ENCODE data around the gene NECTIN1. TPM values are rescaled to one million over a fixed set of nuclear protein-coding genes. Genes with fewer than 3 reads are reported as not detected.

The NECTIN1 gene
- total RNA-seq, 1 donor from 2014 or later: 19.5 TPM

- no peak overlapping the region for H3K4me3 Mint-ChIP-seq
- H3K9me3 Mint-ChIP-seq: no peaks in the 10 kb centered on the region
- no peak overlapping the region for H3K9ac ChIP-seq
- no peak overlapping the region for H3K4me3 ChIP-seq
- peaks cover 27% of the 10 kb centered on the region for H4K20me1 ChIP-seq (ENCODE audit: low read depth)
- TF ChIP-seq EZH2 (IDR thresholded peaks at IDR 0.05) (no peak), EZH2phosphoT487 (IDR thresholded peaks at IDR 0.05) (no peak)
- TF ChIP-seq, protein P1, sequence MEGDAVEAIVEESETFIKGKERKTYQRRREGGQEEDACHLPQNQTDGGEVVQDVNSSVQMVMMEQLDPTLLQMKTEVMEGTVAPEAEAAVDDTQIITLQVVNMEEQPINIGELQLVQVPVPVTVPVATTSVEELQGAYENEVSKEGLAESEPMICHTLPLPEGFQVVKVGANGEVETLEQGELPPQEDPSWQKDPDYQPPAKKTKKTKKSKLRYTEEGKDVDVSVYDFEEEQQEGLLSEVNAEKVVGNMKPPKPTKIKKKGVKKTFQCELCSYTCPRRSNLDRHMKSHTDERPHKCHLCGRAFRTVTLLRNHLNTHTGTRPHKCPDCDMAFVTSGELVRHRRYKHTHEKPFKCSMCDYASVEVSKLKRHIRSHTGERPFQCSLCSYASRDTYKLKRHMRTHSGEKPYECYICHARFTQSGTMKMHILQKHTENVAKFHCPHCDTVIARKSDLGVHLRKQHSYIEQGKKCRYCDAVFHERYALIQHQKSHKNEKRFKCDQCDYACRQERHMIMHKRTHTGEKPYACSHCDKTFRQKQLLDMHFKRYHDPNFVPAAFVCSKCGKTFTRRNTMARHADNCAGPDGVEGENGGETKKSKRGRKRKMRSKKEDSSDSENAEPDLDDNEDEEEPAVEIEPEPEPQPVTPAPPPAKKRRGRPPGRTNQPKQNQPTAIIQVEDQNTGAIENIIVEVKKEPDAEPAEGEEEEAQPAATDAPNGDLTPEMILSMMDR (IDR thresholded peaks at IDR 0.05): no peak
- H3K36me3 Mint-ChIP-seq: peaks cover 12% of the 10 kb centered on the region
- H3K9me3 ChIP-seq (ENCODE audit: low read depth): no peaks in the 10 kb centered on the region
- H3K4me1 ChIP-seq: no peaks in the 10 kb centered on the region
- no peak overlapping the region for H3K4me2 ChIP-seq
- no peak for DNase-seq (ENCODE audit: low spot score)
- H2AFZ ChIP-seq (replicated peaks): no peak overlapping the region
- no peaks in the 10 kb centered on the region for H3K79me2 ChIP-seq (ENCODE audit: low read depth)
- H3K27me3 ChIP-seq: no peaks in the 10 kb centered on the region
- H3K27ac ChIP-seq: no peak overlapping the region
- peaks cover 3% of the 10 kb centered on the region for H3F3A ChIP-seq (ENCODE audit: low read depth)
- no peak overlapping the region for H3K27ac Mint-ChIP-seq
- peaks cover 11% of the 10 kb centered on the region for H3K27me3 Mint-ChIP-seq (ENCODE audit: insufficient read depth, low read depth)
- H3K4me1 Mint-ChIP-seq: peaks cover 23% of the 10 kb centered on the region
- H3K36me3 ChIP-seq: no peaks in the 10 kb centered on the region
Observed at GRCh38 chr11:119669487-119669886, 59.5 kb downstream of the NECTIN1 start.

DNA sequence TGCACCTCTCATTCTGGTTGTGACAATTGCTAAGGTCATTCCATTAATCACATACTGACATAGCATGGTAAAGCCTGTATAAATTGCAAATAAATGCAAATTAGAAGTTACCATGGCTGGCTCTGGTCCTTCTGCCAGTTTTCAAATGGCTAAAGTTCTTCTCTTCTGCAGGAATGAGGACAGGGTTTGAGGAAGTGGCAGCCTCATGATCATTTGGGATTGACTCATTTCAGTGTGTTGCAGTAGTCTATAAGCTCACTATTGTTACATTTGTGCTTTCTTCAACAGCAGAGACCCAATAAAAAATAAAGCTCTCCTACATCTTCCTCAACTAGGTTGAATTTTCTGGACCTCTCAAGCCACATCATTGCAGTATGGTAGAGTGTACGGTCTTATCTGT lies 60.3 kb downstream of the NECTIN1 start:
- peaks cover 34% of the 10 kb centered on the region for H4K20me1 ChIP-seq (ENCODE audit: low read depth)
- H3K4me2 ChIP-seq: no peak overlapping the region
- H3K36me3 ChIP-seq: no peaks in the 10 kb centered on the region
- Mint-ChIP-seq H3K36me3 (peaks cover 10% of the 10 kb centered on the region), H3K9me3 (no peaks in the 10 kb centered on the region), H3K27ac (no peak overlapping the region), H3K4me3 (no peak overlapping the region), H3K4me1 (peaks cover 30% of the 10 kb centered on the region), H3K27me3 (ENCODE audit: insufficient read depth, low read depth) (peaks cover 11% of the 10 kb centered on the region)
- DNase-seq (ENCODE audit: low spot score): no peak
- H3K9ac ChIP-seq: no peak overlapping the region
- H3F3A ChIP-seq (ENCODE audit: low read depth): peaks cover 3% of the 10 kb centered on the region
- TF ChIP-seq EZH2 (IDR thresholded peaks at IDR 0.05) (no peak), EZH2phosphoT487 (IDR thresholded peaks at IDR 0.05) (no peak)
- TF ChIP-seq, protein P1 (IDR thresholded peaks at IDR 0.05): no peak
- H3K9me3 ChIP-seq (ENCODE audit: low read depth): no peaks in the 10 kb centered on the region
- no peaks in the 10 kb centered on the region for H3K27me3 ChIP-seq
- peaks cover 7% of the 10 kb centered on the region for H3K4me1 ChIP-seq
- no peak overlapping the region for H3K27ac ChIP-seq
- no peak overlapping the region for H2AFZ ChIP-seq (replicated peaks)
- H3K79me2 ChIP-seq (ENCODE audit: low read depth): no peaks in the 10 kb centered on the region
- H3K4me3 ChIP-seq: no peak overlapping the region

DNA sequence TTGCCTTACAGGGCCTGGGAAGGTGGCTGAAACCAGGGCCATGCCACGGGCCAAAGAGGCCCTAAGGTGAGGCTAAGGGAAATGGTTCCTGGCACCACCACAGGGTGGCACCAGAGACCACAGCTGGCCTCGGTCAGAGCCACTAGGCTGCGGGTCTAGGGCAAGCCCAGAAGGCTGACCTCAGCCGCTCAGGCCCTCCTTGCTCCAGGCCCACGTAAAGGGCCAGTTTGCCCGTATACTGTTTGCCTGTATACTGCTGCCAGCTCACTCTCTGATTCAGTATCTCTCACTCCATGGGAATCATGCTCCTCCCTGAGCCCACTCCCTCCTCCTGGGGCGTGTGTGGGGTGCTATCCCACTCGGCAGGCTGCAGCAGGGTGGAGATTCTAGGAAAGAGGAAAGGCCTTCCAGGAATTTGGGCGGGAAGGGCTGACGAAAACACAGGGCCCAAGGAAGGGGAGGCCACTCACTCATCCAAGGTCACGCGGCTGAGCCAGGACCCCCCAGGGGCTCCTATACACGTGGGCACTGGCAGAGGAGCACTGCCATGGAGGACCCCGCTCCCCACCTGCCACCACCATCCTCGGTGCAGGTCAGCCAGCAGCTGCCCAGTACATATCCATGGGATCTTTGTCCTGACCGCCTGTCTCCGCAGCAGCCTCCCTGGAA lies 62.4 kb downstream of the NECTIN1 start:
- H2AFZ ChIP-seq (replicated peaks): no peak overlapping the region
- no peak overlapping the region for H3K27ac ChIP-seq
- peaks cover 10% of the 10 kb centered on the region for H3K4me1 ChIP-seq
- H3K4me2 ChIP-seq: no peak overlapping the region
- no peaks in the 10 kb centered on the region for H3K27me3 ChIP-seq
- Mint-ChIP-seq H3K9me3 (no peaks in the 10 kb centered on the region), H3K36me3 (peaks cover 10% of the 10 kb centered on the region), H3K4me3 (no peak overlapping the region), H3K27ac (no peak overlapping the region), H3K4me1 (peaks cover 38% of the 10 kb centered on the region), H3K27me3 (ENCODE audit: insufficient read depth, low read depth) (peaks cover 8% of the 10 kb centered on the region)
- no peaks in the 10 kb centered on the region for H3K36me3 ChIP-seq
- peaks cover 3% of the 10 kb centered on the region for H3F3A ChIP-seq (ENCODE audit: low read depth)
- no peak overlapping the region for H3K4me3 ChIP-seq
- no peaks in the 10 kb centered on the region for H3K9me3 ChIP-seq (ENCODE audit: low read depth)
- peaks cover 40% of the 10 kb centered on the region for H4K20me1 ChIP-seq (ENCODE audit: low read depth)
- no peaks in the 10 kb centered on the region for H3K79me2 ChIP-seq (ENCODE audit: low read depth)
- DNase-seq (ENCODE audit: low spot score): peak; percentile 88
- TF ChIP-seq, protein P1 (IDR thresholded peaks at IDR 0.05): peak; percentile 89
- no peak for TF ChIP-seq EZH2phosphoT487 (IDR thresholded peaks at IDR 0.05)
- no peak for TF ChIP-seq EZH2 (IDR thresholded peaks at IDR 0.05)
- no peak overlapping the region for H3K9ac ChIP-seq

Data from neural progenitor cell (in vitro differentiated cells).